HL-60 (cell line): Measurements from ENCODE around the gene SP140L.

ENCODE experiments used
- POLR2AphosphoS5 ChIP-seq: IDR thresholded peaks from 2 replicates; pipeline ENCODE4 v1.6.1; 2012; ENCODE audit warnings: low read depth
- SPI1 ChIP-seq: IDR thresholded peaks from 2 replicates; pipeline ENCODE4 v1.6.1; 2012; ENCODE audit warnings: low read depth, mild to moderate bottlenecking, borderline replicate concordance
- TF ChIP-seq, protein P1 (sequence below): IDR thresholded peaks from one replicate; pipeline ENCODE4 v1.5.1; 2011; ENCODE audit warnings: low read length, control low read depth, inconsistent platforms; ENCODE audit not compliant: insufficient read depth
- TF ChIP-seq, protein P2 (sequence below): IDR thresholded peaks from 2 replicates; pipeline ENCODE4 v1.6.1; 2012; ENCODE audit warnings: low read depth; ENCODE audit not compliant: insufficient replicate concordance

DNA sequence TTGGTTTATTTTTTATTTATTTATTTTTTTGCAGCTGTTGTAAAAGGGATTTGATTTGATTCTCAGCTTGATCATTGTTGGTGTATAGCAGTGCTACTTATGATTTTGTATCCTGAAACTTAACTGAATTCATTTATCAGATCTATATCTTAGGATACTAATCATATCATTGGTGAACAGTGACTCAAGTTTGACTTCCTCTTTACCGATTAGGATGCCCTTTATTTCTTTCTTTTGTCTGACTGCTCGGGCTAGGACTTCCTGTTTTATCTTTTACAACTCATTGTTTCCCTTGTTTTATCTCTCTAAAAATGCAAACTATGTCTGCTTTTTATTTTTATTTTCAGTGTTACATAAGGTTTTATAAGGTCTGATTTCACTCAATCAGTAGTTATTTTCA, 112.6 kb downstream of the SP140L start:
- TF ChIP-seq, protein P1, sequence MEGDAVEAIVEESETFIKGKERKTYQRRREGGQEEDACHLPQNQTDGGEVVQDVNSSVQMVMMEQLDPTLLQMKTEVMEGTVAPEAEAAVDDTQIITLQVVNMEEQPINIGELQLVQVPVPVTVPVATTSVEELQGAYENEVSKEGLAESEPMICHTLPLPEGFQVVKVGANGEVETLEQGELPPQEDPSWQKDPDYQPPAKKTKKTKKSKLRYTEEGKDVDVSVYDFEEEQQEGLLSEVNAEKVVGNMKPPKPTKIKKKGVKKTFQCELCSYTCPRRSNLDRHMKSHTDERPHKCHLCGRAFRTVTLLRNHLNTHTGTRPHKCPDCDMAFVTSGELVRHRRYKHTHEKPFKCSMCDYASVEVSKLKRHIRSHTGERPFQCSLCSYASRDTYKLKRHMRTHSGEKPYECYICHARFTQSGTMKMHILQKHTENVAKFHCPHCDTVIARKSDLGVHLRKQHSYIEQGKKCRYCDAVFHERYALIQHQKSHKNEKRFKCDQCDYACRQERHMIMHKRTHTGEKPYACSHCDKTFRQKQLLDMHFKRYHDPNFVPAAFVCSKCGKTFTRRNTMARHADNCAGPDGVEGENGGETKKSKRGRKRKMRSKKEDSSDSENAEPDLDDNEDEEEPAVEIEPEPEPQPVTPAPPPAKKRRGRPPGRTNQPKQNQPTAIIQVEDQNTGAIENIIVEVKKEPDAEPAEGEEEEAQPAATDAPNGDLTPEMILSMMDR: no peak
- no peak for TF ChIP-seq POLR2AphosphoS5
- TF ChIP-seq, protein P2, sequence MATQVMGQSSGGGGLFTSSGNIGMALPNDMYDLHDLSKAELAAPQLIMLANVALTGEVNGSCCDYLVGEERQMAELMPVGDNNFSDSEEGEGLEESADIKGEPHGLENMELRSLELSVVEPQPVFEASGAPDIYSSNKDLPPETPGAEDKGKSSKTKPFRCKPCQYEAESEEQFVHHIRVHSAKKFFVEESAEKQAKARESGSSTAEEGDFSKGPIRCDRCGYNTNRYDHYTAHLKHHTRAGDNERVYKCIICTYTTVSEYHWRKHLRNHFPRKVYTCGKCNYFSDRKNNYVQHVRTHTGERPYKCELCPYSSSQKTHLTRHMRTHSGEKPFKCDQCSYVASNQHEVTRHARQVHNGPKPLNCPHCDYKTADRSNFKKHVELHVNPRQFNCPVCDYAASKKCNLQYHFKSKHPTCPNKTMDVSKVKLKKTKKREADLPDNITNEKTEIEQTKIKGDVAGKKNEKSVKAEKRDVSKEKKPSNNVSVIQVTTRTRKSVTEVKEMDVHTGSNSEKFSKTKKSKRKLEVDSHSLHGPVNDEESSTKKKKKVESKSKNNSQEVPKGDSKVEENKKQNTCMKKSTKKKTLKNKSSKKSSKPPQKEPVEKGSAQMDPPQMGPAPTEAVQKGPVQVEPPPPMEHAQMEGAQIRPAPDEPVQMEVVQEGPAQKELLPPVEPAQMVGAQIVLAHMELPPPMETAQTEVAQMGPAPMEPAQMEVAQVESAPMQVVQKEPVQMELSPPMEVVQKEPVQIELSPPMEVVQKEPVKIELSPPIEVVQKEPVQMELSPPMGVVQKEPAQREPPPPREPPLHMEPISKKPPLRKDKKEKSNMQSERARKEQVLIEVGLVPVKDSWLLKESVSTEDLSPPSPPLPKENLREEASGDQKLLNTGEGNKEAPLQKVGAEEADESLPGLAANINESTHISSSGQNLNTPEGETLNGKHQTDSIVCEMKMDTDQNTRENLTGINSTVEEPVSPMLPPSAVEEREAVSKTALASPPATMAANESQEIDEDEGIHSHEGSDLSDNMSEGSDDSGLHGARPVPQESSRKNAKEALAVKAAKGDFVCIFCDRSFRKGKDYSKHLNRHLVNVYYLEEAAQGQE: no peak
- TF ChIP-seq SPI1: peak; percentile 98
